ENCODE results near the gene HDAC11. TPM values are rescaled to one million over a fixed set of nuclear protein-coding genes. Genes with fewer than 3 reads are reported as not detected.

The HDAC11 gene
- total and polyA plus RNA-seq, 9 of the 15 experiments (the other 6 are each of a cell fraction or from before 2014, with no cell fraction given), result 0.60 to 6.0 (median 4.5) TPM

GRCh38 chr3:13548696-13549622, 68.9 kb downstream of the HDAC11 start, which contains the start of gene FBLN2 (continued):
- TF ChIP-seq SMAD4 (CRISPR knock-in tag; conservative IDR thresholded peaks at IDR 0.05), result peak; percentile 37; the same call in 1 of the 2 replicates

GRCh38 chr3:13549623-13550422, 69.7 kb downstream of the HDAC11 start:
- TF ChIP-seq THAP7 (CRISPR knock-in tag; IDR thresholded peaks at IDR 0.05) (no peak), USF1 (CRISPR knock-in tag; IDR thresholded peaks at IDR 0.05) (0 out of 2 replicates have a peak, but pooled peaks have one; percentile 15)
- in situ Hi-C loops (cut with MboI), result no loop called here
- WGBS (ENCODE audit: insufficient coverage, low coverage, missing lambda C conversion rate), result 28% methylated on average over 14 of the region's 18 CpGs
- Histone ChIP-seq H3K4me2 (ENCODE audit: insufficient read depth, low read length) (no peak overlapping the region), H3K79me2 (ENCODE audit: control insufficient read depth, insufficient read depth, low read length) (no peaks in the 10 kb centered on the region), H3K27me3 (ENCODE audit: control insufficient read depth in 2 of 2, insufficient read depth in 2 of 2, low read length in 2 of 2) (peaks cover 12 to 46% of the 10 kb centered on the region in 2 experiments; a peak in 3 of 5 replicates), H3K4me3 (no peak overlapping the region), H3K9me1 (ENCODE audit: control insufficient read depth, insufficient read depth, low read length) (peaks cover 3% of the 10 kb centered on the region), H3K9ac (ENCODE audit: insufficient read depth in 1 of 2, low read depth in 2 of 2, low read length in 2 of 2) (no peak overlapping the region), H3K4me1 (replicated peaks in 1 of 2; ENCODE audit: control insufficient read depth in 2 of 2, insufficient read depth in 2 of 2, low read length in 2 of 2) (peaks cover 19 to 45% of the 10 kb centered on the region in 2 experiments; a peak in 4 of 5 replicates), H3K36me3 (ENCODE audit: control insufficient read depth, insufficient read depth, low read length) (no peaks in the 10 kb centered on the region), H4K20me1 (replicated peaks; ENCODE audit: control insufficient read depth, insufficient read depth, low read length) (peaks cover 35% of the 10 kb centered on the region), H3K9me3 (replicated peaks; ENCODE audit: control insufficient read depth, insufficient read depth, low read depth, low read length) (no peaks in the 10 kb centered on the region; the same call in 1 of the 2 replicates), H3K27ac (ENCODE audit: extremely low read depth, low read depth, low read length) (no peak overlapping the region), H2AFZ (ENCODE audit: low read depth, low read length) (no peak overlapping the region)
- FAIRE-seq (no peak), DNase-seq (ENCODE audit: extremely low read depth in 1 of 4, low spot score in 3 of 4) (no peak), ATAC-seq (no peak)
- BruUV-seq (replicated peaks), result no TSS peak
- intact Hi-C loops (cut with micrococcal nuclease), result loop anchor here (10.0 kb wide), 1 partner anchor 95 kb away; no protein-coding TSS in a partner anchor
- ChIA-PET CTCF (ENCODE audit: low intra/inter-chr PET ratio) (no interaction called here), POLR2A (interaction anchor here (0.6 to 0.9 kb wide), 2 partner anchors 25 to 161 kb away, joined by 3 to 4 read pairs; no protein-coding TSS in a partner anchor)

All from K562 (cell line).